Dedifferentiated amniotic fluid mesenchymal stem cell (primary cell): ENCODE data around the gene FBXO31.

Source experiments
- DNase-seq: peaks from one replicate; pipeline ENCODE4 v3.0.0-alpha.2; 2016; ENCODE audit errors: extremely low spot score

FBXO31 gene, protein sequence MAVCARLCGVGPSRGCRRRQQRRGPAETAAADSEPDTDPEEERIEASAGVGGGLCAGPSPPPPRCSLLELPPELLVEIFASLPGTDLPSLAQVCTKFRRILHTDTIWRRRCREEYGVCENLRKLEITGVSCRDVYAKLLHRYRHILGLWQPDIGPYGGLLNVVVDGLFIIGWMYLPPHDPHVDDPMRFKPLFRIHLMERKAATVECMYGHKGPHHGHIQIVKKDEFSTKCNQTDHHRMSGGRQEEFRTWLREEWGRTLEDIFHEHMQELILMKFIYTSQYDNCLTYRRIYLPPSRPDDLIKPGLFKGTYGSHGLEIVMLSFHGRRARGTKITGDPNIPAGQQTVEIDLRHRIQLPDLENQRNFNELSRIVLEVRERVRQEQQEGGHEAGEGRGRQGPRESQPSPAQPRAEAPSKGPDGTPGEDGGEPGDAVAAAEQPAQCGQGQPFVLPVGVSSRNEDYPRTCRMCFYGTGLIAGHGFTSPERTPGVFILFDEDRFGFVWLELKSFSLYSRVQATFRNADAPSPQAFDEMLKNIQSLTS

DNA sequence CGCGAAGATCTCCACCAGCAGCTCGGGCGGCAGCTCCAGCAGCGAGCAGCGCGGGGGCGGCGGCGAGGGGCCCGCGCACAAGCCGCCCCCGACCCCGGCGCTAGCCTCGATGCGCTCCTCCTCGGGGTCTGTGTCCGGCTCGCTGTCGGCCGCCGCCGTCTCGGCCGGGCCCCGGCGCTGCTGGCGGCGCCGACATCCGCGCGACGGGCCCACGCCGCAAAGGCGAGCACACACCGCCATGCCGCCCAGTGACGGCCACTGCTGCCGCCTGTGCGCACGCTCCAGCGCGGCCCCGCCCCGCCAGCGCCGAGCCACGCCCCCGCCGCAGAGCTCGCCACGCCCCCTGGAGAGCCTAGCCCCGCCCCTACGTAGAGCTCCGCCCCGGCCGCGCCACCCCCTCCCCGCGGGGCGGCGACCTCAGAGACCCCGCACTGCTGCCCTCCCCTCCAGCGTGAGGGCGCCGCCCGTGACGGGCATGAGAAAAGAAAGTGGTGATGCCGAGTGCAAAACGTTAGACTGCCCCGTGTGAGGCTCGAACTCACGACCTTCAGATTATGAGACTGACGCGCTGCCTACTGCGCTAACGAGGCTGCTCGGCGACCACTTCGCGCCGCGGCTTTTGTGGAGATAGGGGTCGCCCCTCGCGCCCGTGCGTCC lies at the start of gene FBXO31:
FBXO31 (minus strand) TSS at position 272 of the 657 bp plus-strand sequence; CDS start at position 240, 32 bp downstream.
- DNase-seq: peak; percentile 88

DNA sequence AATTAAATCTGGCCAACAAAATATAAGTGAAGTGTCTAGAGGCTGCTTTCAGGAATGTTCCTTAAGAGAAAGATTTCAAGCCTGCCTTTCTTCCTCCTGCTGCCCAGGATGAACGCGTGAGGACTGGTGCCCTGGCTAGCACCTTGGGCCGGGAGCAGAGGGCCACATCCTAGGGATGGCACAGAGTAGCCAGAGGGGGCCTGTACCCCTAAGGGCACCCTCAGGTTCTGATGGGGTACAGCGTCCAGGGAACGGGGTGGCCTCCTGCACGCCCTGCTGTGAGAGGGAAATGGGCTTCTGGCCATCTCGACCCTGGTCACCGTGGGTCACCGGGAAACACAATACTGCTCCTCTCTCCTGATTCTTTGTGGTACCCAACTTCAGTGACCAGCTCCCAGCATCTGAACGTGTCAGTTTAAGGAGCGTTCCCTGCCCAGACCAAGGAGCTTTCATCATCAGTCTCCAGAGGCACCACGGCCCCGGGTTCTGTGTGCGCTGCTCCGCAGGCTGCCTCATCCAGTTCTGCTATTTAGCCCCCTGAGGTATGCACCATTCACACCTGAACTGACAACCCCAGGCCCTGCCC lies 48.8 kb upstream of the FBXO31 start:
- DNase-seq: no peak

DNA sequence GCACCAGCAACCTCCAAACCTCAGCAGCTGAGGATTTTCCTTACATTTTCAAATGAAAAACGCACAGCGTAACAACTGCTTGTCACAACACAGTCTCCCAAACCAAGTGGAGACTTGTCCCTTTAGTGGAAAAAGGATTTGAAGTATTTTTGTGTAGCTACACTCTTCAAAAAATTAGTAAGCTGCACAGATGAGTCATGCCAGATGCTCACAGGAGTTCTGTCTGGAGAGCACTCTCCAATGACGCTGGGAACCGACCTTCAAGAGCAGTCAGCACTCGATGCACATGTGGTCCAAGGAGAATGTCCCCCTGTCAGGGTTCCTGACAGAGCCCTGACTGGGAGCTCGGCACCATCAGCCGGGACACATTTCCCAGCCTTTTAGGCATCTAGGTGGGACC lies 48.4 kb upstream of the FBXO31 start:
- peak; percentile 58 for DNase-seq

DNA sequence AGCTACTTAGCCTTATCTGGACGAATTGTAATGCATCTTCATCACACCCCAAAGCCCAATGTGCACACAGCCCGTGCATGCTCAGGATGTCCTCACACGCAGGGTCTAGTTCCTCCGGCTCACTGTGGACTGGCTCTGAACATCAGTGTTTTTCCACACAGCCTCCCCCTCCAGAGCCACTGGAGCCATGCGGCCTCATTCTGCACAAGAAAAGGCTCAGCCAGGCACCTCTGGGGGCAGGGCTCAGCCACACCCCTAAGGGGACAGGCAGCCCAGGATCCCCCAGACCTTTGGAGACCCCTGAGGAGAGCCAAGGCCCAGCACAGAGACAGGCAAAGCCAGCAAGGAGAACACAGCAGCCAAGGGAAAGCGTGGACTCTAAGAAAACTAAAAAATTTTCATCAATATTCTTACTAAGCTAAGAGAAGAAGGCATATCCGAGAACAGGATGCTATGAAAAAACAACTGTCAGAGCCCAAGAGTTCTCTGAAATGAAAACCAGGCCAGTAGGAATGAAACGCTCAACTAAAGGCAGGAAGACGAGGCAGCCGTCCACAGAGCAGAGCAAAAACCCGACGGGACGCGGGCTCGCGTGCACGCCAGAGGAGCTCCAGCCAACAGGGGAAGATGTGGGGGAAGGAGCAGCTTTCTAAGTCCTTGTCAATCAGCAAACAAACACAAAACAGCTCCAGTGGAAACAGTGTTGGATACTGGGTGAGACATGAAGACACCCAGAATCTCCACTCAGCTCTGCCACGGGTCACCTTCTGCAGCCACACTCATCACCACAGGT lies 43.0 kb upstream of the FBXO31 start:
- no peak for DNase-seq

DNA sequence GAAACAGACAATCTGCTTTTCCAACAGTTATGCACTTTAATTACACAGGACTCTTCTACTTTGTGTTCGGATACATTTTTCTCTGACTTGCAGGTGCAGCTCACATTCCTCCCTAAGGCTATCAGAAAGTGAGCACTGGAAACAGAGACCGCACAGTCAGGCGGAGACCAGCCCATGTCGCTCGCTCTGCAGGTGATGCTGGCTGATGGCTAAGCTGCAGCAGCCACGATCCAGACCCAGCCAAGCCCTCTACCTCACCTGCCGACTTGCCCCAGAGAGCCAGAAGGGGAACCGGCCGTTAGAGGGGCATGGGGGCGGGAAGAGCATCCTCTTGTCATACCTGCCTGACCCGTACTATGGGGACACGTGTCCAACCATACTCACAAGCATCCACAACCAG lies 42.4 kb upstream of the FBXO31 start:
- DNase-seq: no peak

DNA sequence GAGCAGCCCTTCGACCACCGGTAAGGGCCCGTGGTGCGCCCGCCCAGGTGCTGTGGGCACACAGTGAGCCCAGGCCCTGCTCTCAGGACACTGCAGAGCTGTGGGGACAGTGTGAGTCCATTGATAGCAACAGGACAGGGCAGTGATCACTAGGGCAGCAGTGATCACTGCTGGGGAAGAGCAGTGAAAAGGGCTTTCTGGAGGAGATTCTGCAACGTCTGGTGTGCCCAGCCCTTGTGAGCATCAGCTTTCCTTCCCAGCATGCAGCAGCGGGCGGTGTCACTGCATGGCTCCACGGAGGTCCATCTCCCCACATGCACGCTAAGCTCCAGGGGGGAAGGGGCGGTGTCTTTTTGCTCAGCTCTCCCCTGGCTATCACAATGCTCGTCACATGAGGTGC lies 40.7 kb upstream of the FBXO31 start:
- no peak for DNase-seq

DNA sequence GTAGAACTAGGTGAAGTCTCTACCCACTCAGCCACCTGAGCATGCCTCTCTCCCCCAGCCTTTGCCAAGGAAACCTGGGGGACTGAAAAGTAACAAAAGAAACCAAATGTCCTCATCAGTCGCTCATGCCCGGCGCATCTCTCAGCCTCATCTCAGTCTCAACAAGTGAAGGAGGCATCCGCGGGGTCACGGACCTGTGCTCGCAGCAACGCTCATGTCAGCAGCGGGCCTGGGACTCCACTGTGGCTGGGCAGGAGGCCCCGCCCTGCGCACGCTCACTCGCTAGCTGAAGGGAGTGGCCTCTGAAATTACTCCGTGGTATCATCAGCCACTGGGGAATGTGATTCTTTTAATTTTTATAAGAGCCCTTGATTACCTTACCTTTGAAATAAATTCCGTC lies 39.9 kb upstream of the FBXO31 start:
- no peak for DNase-seq

DNA sequence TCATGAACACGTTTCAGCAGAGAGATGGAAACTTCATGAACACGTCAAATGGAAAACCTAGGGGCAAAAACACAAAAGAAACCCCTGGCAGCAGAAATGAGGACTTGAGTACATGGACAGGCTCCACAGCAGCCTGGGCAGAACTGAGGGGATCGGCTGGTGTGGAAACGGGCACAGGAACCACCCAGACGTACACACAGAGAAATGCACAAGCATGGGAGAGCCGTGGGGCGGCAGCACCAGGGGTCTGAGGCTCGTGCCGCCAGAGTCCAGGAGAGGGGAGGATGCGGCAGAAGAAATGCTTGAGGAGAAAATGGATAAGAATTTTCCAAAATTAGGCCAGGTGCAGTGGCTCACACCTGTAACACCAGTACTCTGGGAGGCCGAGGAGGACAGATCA lies 38.5 kb upstream of the FBXO31 start:
- no peak for DNase-seq

DNA sequence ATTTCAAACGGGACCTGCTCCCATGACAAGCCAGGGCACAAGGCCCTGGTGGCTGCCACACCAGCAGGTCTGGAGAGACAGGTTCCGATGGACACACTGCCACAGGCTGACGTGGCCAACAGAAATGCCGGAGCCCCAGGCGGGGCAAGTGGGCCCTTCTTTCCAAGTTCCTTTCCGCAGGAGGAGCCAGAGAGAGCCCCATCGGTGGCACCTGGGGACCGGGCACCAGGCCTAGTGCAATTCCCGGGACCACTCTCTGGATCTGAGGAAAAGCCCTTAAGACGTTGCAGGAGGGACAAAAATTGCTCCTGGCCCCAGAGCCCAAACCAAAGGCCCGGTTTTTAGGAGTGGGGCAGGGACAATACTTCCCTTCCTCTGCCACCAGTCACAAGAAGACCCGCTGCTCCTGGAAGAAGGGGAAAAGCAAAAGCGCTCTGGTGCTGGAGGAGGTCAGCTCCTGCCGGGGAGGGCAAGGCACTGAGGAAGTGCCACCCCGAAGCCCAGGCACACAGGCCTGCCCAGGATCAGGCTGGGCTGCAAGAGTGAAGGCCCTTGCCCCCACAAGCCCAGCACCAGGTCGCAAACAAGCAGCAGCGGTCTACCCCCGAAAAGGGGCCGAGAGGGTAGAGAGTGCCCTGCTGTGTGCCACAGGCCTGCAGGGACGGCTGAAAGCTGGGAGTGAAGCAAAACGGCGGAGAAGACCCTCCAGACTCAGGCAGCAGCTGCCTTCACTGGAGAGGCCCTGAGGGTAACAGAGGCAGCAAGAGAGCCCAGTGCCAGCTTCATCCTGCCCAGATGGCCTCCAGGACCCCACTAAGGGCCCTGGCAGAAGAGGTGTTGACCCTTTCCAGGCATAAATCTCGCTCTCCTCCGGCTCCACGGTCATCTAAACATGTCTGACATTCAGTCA lies 37.7 kb upstream of the FBXO31 start:
- DNase-seq: no peak

DNA sequence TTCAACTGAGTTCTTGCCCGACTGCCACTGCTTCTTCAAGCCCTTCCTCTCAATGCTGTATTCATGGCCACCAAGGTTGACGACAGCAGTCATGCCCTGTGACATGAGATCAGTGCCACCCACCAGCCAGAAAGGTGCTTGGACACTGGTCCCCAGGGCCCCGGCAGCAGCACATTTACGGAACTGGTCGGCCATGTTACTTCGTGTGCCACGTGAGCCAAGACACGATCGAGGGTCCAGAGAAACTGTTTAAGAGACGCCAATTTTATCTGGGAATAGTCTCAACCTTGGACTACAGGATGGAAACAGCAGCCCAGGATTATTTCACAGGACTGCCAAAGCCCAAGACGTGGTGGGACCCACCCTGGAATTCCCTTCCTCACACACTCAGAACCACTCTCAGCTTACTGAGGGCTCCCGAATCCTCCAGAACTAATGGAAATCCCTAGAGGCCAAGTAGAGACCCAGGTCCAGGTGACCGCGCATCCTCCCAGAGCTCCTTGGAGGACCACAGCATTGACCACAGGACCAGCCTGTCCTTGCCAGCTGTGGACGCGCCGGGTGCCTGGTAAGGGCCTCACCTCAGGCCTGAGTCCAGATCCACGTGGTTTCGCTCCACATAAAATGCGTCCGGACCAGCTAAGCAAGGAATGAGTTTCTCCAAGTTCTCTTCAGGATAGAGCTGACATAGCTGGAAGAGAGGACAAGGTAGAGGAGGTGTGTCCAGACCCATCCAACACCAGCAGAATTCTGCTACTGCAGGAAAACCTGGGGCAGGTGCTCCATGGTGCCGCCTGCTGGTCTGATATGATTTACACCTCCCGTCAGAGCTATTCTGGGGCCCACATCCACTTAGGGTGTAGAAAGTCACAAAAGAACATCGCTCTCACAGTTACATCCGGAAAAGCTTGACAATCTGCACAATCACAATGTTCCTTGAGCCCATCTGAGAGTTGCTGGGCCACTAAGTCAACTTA lies 36.7 kb upstream of the FBXO31 start:
- DNase-seq: no peak

DNA sequence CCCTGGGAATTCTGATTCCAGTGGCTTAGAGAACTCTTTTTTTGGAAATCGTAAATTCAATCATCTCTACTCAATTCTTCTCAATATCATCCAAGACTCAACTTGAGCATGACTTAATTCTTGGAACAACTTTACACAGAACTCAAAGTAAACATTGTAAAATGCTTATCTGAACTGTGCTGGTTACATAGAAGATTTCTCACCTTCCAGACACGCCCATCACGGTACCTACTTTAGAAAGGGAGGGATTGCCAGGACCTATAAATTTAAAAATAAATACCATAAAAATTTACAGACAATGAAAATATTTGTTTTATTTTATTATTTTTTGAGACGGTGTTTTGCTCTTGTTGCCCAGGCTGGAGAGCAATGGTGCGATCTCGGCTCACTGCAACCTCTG lies 35.1 kb upstream of the FBXO31 start:
- no peak for DNase-seq

DNA sequence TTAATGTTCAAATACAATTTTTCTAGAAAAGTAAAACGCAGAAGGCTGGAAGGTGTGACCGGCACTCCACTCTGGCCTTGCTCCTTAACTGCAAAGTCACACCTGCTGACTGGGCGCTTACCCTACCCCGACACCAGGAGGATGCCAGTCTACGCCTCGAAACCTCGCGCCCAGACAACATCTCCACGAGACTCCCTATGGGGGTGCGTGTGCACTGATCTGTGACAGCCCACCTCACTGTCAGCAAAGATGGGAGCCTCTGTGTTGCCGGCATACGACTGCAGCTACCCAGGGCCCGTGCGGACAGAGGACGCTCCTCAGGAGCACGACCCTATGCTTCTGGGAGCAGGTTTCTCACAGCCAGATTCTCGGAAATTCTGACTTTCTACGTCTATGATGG lies 34.6 kb upstream of the FBXO31 start:
- no peak for DNase-seq

DNA sequence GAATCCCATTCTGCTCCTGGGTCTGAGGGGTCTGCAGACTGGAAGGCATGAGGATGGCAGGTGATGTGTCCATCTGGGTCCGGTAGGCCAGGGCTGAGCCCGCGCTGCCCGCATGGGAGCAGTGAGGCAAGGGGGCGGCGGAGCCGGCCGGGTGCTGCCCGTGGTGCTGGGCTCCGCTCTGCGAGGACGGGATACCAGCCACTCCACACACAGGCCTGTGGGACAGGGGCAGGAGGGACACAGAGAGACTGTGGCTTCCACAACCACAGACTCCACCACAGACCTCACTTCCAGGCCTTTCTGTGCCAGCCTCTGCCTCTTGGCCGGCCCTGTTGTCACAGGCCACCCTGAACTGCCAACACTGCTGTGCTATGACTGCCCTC lies 33.9 kb upstream of the FBXO31 start:
- no peak for DNase-seq

DNA sequence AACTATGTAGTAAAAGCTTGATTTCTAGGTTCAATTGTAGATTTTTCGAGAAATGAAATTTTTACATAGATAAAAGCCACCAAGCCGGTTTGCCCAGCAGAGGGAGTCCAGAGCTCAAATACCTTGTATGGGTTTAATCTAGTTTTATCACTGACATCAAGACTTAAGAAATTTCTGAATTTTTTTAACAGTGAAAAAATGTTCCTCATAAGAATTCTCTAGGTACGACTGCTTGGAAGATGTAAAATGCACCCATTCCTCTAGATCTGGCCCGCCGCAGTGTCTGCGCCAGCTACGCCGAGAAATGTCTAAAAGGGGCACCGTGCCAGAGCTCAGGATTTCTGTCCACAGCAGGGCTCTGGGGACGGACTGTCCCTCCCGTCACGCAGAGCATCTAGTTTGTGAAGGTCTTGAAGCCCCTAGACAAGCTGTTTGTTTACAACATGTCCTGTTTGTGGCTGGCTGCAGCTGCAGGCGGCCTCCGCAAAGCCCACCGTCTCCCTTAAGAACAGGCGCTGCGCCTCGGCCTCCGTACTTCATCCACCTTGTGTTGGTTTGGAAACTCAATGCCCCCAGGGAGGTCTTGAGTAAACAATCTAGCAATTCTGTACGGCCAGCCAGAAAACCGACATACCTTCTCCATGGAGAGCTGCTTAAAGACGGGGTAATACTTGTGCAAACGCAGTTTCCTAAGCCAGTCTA lies 33.4 kb upstream of the FBXO31 start:
- peak; percentile 55 for DNase-seq

DNA sequence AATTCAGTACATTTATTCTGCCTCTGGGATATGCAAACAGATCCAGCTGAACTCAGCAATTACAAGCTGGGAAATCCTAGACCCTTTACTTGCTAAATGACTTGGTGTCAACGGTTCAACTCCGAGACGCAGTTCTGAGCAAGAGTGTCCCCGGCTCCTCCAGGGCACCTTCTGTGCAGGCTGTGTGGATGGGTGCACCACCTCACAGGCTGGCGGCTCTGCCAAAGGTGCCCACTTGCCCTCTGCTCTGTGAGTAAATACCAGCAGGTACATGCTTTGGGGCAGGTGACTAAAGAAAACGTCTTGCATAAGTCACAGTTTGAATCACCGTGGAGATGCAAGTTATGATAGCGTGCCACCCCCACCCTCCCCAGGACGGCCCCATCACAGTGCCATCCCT lies 31.9 kb upstream of the FBXO31 start:
- DNase-seq: no peak

DNA sequence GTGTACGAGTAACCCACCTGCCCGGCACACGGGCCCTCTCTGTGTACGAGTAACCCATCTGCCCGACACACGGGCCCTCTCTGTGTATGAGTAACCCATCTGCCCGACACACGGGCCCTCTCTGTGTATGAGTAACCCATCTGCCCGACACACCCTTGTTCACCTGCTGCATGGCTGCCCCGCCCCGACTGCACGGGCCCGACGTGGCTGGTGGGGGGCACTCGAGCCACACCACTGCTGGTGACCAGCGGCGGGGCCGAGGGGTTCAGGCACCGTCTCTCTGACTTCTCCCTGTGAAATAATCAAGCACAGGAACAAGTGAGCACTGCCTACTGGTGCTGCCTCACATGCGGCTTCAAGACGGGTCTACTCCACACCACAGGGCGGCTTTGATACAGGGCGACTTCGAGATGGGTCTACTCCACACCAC lies 30.7 kb upstream of the FBXO31 start:
- no peak for DNase-seq

DNA sequence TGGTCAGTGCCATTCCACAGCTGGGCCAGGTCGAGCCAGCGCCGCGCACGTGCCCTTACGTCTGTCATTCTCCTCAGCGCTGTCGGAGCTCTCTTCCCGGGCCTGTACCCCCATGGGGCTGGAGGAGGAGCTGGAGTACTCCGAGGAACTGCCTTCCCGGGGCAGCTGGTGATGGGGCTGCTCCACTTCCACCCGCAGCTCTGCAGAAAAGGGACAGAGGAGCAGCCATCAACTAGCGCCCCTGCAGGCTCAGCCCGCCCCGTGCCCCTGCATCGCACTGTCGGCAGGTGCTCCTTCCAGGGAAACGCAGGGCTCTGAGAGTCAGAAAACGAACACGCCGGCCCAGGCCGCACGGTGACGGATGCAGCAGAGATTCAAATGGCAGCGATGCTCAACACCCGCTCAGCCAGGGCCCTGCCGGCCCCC lies 29.4 kb upstream of the FBXO31 start:
- DNase-seq: no peak

DNA sequence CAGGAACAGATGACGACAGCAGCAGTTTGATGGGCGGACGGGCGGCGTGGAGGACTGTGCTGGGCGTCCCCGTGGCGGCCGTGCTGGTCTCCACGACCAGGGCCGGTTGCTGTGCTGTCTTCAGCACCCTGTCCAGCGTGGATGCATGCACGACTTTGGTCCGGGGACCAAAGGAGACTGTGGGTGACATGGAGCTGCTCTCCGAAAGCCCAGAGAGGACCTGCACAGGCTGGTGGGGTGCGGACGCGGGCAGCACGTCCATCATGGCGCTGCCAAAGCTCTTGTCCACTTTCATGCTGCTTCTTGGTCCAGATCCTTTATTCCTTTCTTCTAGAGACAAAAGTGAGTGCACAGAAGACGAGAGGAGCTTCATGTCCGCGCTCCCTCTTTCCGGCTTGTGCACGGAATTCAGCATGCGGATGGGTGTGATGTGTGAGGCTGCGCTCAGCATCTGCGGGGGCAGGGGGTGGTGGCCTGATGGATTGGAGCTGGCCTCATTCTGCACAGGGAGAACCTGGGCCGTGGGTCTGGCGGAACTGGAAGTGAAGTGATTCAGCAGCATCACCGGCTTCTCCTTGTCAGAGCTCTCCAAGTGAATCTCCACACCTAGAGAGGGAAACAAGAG lies 28.9 kb upstream of the FBXO31 start:
- no peak for DNase-seq
